ENCODE data around the gene GSX1. TPM values are rescaled to one million over a fixed set of nuclear protein-coding genes. Genes with fewer than 3 reads are reported as not detected.

Gene GSX1
- total RNA-seq, 2 experiments from 2014 or later: not detected

DNA sequence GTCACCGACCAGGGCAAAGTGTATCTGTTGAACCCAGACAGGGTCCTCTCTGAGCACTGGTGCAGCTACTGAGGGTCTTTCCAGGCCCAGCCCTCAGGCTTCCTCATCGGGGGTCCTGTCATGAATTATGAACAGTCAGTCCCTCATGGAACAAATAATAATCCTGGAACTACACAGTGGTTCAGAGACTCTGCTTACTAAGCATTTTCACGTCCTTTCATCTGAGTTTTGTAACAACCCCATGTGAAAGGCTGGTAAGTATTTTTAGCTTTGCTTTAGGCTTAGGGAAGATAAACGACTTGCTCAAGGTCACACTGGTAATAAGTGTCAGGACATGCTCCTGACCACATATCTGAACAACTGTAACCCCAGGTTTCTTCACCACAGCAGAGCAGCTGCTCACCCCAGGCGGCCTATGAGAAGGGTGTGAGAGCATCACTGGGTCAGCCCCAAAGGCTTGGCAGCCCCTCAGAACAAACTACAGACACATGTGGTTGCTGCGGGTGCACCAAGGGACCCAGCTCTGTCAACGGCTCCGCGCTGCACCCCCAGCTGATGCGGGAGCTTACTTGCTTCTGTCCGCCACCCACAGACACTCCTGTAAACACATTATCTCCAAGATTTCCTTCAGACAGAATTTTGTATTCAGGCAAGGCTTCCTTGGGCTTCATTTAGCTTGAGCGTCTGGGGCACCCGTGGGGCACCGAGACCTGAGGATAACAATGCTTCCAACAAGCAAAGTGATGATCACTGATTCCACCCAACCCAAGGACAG lies 19.4 kb upstream of the GSX1 start:
- Histone ChIP-seq H3K36me3 (ENCODE audit: insufficient read depth, low read length) (no peaks in the 10 kb centered on the region), H3K9me3 (ENCODE audit: control insufficient read depth in 1 of 2, insufficient read depth in 1 of 2, low read length in 2 of 2) (peaks cover 0 to 4% of the 10 kb centered on the region in 2 experiments), H3K4me3 (ENCODE audit: low read length) (no peak overlapping the region), H3K27me3 (ENCODE audit: control insufficient read depth in 1 of 2, insufficient read depth in 2 of 2, low read length in 2 of 2) (peaks cover 10 to 30% of the 10 kb centered on the region in 2 experiments), H3K4me1 (ENCODE audit: insufficient read depth, low read length) (no peaks in the 10 kb centered on the region), H3K27ac (ENCODE audit: low read depth in 1 of 2, low read length in 2 of 2) (no peak overlapping the region)
- intact Hi-C loops (cut with DNase I, micrococcal nuclease): no loop called here
- TF ChIP-seq, protein P1, sequence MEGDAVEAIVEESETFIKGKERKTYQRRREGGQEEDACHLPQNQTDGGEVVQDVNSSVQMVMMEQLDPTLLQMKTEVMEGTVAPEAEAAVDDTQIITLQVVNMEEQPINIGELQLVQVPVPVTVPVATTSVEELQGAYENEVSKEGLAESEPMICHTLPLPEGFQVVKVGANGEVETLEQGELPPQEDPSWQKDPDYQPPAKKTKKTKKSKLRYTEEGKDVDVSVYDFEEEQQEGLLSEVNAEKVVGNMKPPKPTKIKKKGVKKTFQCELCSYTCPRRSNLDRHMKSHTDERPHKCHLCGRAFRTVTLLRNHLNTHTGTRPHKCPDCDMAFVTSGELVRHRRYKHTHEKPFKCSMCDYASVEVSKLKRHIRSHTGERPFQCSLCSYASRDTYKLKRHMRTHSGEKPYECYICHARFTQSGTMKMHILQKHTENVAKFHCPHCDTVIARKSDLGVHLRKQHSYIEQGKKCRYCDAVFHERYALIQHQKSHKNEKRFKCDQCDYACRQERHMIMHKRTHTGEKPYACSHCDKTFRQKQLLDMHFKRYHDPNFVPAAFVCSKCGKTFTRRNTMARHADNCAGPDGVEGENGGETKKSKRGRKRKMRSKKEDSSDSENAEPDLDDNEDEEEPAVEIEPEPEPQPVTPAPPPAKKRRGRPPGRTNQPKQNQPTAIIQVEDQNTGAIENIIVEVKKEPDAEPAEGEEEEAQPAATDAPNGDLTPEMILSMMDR (IDR thresholded peaks at IDR 0.05): no peak
- DNase-seq: no peak
- Mint-ChIP-seq H3K27me3 (peaks cover 64% of the 10 kb centered on the region), H3K4me3 (no peak overlapping the region), H3K9me3 (no peaks in the 10 kb centered on the region), H3K4me1 (ENCODE audit: low read depth) (no peaks in the 10 kb centered on the region), H3K36me3 (ENCODE audit: low read depth) (no peaks in the 10 kb centered on the region), H3K27ac (no peak overlapping the region)
- CTCF ChIA-PET: no interaction called here
- no peak for ATAC-seq (ENCODE audit: poor library complexity)
- POLR2A ChIA-PET: no interaction called here

DNA sequence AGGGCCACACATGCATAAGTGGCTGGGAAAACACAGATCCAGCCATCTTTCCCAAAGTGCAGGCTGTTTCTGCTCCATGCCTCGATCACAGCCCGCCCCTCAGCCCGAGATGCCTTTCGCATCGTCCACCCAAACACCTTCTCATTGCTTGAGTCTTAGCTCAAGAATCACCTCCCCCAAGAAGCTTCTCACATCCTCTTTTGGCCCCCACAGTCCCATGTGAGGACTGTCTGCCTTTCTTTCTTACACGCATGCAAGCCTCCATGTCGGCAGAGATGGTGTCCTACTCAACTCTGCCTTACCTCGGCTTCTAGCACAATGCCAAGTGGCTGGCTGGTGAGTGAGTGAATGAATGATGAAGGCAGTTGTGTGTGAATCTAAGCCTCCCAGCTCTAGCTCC lies 18.1 kb upstream of the GSX1 start:
- no peak for ATAC-seq (ENCODE audit: poor library complexity)
- Histone ChIP-seq H3K36me3 (ENCODE audit: insufficient read depth, low read length) (no peaks in the 10 kb centered on the region), H3K27ac (ENCODE audit: low read depth in 1 of 2, low read length in 2 of 2) (no peak overlapping the region), H3K4me1 (ENCODE audit: insufficient read depth, low read length) (no peaks in the 10 kb centered on the region), H3K4me3 (ENCODE audit: low read length) (no peak overlapping the region), H3K27me3 (ENCODE audit: control insufficient read depth in 1 of 2, insufficient read depth in 2 of 2, low read length in 2 of 2) (peaks cover 10 to 36% of the 10 kb centered on the region in 2 experiments), H3K9me3 (ENCODE audit: control insufficient read depth in 1 of 2, insufficient read depth in 1 of 2, low read length in 2 of 2) (peaks cover 0 to 4% of the 10 kb centered on the region in 2 experiments)
- no peaks in the 10 kb centered on the region for H3K4me1 Mint-ChIP-seq (ENCODE audit: low read depth)
- intact Hi-C loops (cut with DNase I, micrococcal nuclease): no loop called here
- H3K36me3 Mint-ChIP-seq (ENCODE audit: low read depth): no peaks in the 10 kb centered on the region
- no peak overlapping the region for H3K4me3 Mint-ChIP-seq
- TF ChIP-seq, protein P1 (IDR thresholded peaks at IDR 0.05): no peak
- H3K27me3 Mint-ChIP-seq: peaks cover 68% of the 10 kb centered on the region
- no peak overlapping the region for H3K27ac Mint-ChIP-seq
- POLR2A ChIA-PET: no interaction called here
- H3K9me3 Mint-ChIP-seq: no peaks in the 10 kb centered on the region
- CTCF ChIA-PET: no interaction called here
- no peak for DNase-seq

DNA sequence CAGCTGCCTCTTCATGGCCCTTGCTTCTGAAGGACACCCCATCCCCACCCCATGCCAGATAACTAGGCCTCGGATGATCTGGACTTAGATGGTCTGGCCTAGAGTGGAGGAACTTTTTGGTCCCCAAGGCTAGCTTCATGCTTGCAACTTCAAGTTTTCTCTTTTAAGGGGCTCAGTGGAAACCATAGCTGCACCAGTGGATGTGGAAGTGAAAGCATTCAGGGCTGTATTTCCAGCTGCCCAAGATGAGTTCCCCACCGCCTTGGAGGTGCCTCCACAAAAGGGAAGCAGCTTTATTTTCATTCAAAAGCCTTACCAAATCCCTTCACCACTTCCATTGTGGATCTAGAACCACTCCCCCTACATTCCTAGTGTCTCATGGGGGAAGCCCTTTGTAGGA lies 17.6 kb upstream of the GSX1 start:
- ATAC-seq (ENCODE audit: poor library complexity): no peak
- no peaks in the 10 kb centered on the region for H3K36me3 Mint-ChIP-seq (ENCODE audit: low read depth)
- Histone ChIP-seq H3K27me3 (ENCODE audit: control insufficient read depth in 1 of 2, insufficient read depth in 2 of 2, low read length in 2 of 2) (peaks cover 10 to 38% of the 10 kb centered on the region in 2 experiments), H3K36me3 (ENCODE audit: insufficient read depth, low read length) (no peaks in the 10 kb centered on the region), H3K4me1 (ENCODE audit: insufficient read depth, low read length) (no peaks in the 10 kb centered on the region), H3K27ac (ENCODE audit: low read depth in 1 of 2, low read length in 2 of 2) (no peak overlapping the region), H3K9me3 (ENCODE audit: control insufficient read depth in 1 of 2, insufficient read depth in 1 of 2, low read length in 2 of 2) (peaks cover 0 to 4% of the 10 kb centered on the region in 2 experiments), H3K4me3 (ENCODE audit: low read length) (no peak overlapping the region)
- DNase-seq: no peak
- intact Hi-C loops (cut with DNase I, micrococcal nuclease): no loop called here
- ChIA-PET CTCF (no interaction called here), POLR2A (no interaction called here)
- TF ChIP-seq, protein P1 (IDR thresholded peaks at IDR 0.05): no peak
- H3K4me1 Mint-ChIP-seq (ENCODE audit: low read depth): no peaks in the 10 kb centered on the region
- H3K27ac Mint-ChIP-seq: no peak overlapping the region
- peaks cover 65% of the 10 kb centered on the region for H3K27me3 Mint-ChIP-seq
- H3K4me3 Mint-ChIP-seq: no peak overlapping the region
- H3K9me3 Mint-ChIP-seq: no peaks in the 10 kb centered on the region
